Measurements from ENCODE around the gene OXLD1.

OXLD1 gene

GRCh38 chr17:81702934-81703746, 36.7 kb upstream of the OXLD1 start, which contains the start of gene MRPL12:
Gene MRPL12, plus strand, starts transcription at chr17:81703367. Its CDS starts 135 bp downstream, at chr17:81703502.
- in situ Hi-C loops (cut with MboI; ENCODE audit: low sequenced_read_pairs): no loop called here

GRCh38 chr17:81701288-81702071, 35.1 kb upstream of the OXLD1 start:
- in situ Hi-C loops (cut with MboI; ENCODE audit: low sequenced_read_pairs): no loop called here

GRCh38 chr17:81700353-81701287, 34.2 kb upstream of the OXLD1 start:
- in situ Hi-C loops (cut with MboI; ENCODE audit: low sequenced_read_pairs): no loop called here

- in situ Hi-C loops (cut with MboI; ENCODE audit: low sequenced_read_pairs): no loop called here
Measured at GRCh38 chr17:81697261-81698044, 31.0 kb upstream of the OXLD1 start.

- in situ Hi-C loops (cut with MboI; ENCODE audit: low sequenced_read_pairs): no loop called here
Measured at GRCh38 chr17:81696218-81696941, 30.0 kb upstream of the OXLD1 start.

GRCh38 chr17:81695801-81696200, 29.4 kb upstream of the OXLD1 start:
- in situ Hi-C loops (cut with MboI; ENCODE audit: low sequenced_read_pairs): no loop called here

- in situ Hi-C loops (cut with MboI; ENCODE audit: low sequenced_read_pairs): no loop called here
Measured at GRCh38 chr17:81695211-81695610, 28.8 kb upstream of the OXLD1 start.

- in situ Hi-C loops (cut with MboI; ENCODE audit: low sequenced_read_pairs): no loop called here
Measured at GRCh38 chr17:81694810-81695209, 28.4 kb upstream of the OXLD1 start.

- in situ Hi-C loops (cut with MboI; ENCODE audit: low sequenced_read_pairs): no loop called here
Measured at GRCh38 chr17:81693509-81694210, 27.3 kb upstream of the OXLD1 start.

GRCh38 chr17:81691608-81692007, 25.2 kb upstream of the OXLD1 start:
- in situ Hi-C loops (cut with MboI; ENCODE audit: low sequenced_read_pairs): no loop called here

- in situ Hi-C loops (cut with MboI; ENCODE audit: low sequenced_read_pairs): no loop called here
Measured at GRCh38 chr17:81691196-81691595, 24.8 kb upstream of the OXLD1 start.

GRCh38 chr17:81690549-81690948, 24.1 kb upstream of the OXLD1 start:
- in situ Hi-C loops (cut with MboI; ENCODE audit: low sequenced_read_pairs): no loop called here

- in situ Hi-C loops (cut with MboI; ENCODE audit: low sequenced_read_pairs): no loop called here
Measured at GRCh38 chr17:81690066-81690465, 23.7 kb upstream of the OXLD1 start.

- in situ Hi-C loops (cut with MboI; ENCODE audit: low sequenced_read_pairs): no loop called here
Measured at GRCh38 chr17:81688616-81689015, 22.2 kb upstream of the OXLD1 start.

- in situ Hi-C loops (cut with MboI; ENCODE audit: low sequenced_read_pairs): no loop called here
Measured at GRCh38 chr17:81687770-81688541, 21.6 kb upstream of the OXLD1 start.

- in situ Hi-C loops (cut with MboI; ENCODE audit: low sequenced_read_pairs): no loop called here
Measured at GRCh38 chr17:81686614-81687013, 20.2 kb upstream of the OXLD1 start.

GRCh38 chr17:81685108-81685507, 18.7 kb upstream of the OXLD1 start:
- in situ Hi-C loops (cut with MboI; ENCODE audit: low sequenced_read_pairs): no loop called here

GRCh38 chr17:81684442-81684911, 18.1 kb upstream of the OXLD1 start:
- in situ Hi-C loops (cut with MboI; ENCODE audit: low sequenced_read_pairs): no loop called here

All from HL-60/S4 treated with retinoic acid at 250 ng/mL for 4 days and 3 days (cell line).